ENCODE data around the gene SNRNP48.
A peak's percentile ranks its signal among the peaks of the same experiment; 100 is the strongest.

SNRNP48 gene

DNA sequence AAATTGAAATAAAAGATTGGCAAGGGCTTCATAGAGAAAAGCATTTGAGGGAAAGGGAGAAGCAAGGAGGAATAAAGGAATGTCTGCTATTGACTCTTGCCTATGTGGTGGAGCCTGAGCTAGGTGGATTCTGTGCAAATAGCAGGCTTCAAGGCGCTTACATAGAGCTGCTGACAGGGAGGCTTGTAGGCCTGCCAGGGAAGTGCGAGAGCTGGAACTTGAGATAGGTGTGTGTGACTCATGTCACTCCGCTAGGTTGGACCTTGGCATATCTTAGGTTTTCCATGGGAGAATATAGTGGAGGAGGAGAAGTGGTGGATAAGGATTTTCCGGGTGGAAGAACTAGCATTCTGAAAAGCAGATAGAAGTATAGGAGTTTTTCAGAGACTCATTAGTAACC lies 14.0 kb downstream of the SNRNP48 start:
- no peak for DNase-seq

DNA sequence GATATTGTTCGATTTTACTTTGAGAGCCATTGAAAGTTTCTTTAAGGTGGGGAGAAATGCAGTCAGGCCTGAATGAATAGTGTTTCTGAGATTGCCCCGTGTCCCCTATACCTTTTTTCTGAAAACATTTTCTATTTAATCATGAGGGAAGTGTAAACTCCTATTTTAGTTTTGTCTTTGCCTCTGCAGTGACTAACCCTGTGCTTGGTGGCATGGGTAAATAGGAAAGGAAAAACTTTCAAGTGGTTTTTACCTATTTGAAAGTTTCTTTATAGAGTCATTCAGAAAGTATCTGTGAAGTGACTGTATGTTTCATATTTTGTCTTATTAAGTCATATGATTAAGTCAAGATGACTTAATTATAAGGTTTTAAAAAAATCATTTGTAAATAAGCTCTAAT lies 14.5 kb downstream of the SNRNP48 start:
- no peak for DNase-seq

DNA sequence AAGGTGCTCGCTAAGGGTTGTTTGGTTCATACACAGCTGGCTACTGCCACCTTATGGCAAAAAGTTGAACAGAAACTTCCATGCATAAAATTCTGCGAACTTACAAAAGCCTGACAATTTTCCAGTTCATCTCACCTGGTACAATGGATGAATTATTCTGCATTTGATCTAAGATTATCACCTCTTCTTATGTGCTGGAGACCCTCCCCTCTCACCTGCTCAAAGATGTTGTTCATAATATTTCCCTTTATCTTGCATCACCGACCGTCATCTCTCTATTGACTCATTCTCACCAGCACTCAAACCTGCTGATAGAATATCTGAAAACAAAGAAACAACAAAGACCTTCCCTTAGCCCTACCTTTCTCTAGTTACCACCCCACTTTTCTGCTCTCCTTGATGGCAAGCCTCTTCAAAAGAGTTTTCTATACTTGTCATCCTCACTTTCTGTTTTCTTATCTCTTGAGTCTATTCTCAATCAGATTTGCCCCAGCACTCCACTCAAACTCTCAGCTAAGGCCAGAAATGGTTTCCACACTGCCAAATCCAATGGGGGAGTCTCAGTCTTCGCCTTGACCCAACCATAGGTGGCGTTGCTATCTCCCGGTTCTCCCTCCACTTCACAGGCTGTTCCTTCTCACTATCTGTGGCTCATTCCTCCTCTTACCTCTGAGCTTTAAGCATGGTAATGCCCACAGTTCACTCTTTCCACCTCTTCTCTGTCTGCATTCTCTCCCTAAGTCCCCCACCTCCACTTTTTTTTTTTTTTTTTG lies 25.8 kb downstream of the SNRNP48 start:
- no peak for DNase-seq

DNA sequence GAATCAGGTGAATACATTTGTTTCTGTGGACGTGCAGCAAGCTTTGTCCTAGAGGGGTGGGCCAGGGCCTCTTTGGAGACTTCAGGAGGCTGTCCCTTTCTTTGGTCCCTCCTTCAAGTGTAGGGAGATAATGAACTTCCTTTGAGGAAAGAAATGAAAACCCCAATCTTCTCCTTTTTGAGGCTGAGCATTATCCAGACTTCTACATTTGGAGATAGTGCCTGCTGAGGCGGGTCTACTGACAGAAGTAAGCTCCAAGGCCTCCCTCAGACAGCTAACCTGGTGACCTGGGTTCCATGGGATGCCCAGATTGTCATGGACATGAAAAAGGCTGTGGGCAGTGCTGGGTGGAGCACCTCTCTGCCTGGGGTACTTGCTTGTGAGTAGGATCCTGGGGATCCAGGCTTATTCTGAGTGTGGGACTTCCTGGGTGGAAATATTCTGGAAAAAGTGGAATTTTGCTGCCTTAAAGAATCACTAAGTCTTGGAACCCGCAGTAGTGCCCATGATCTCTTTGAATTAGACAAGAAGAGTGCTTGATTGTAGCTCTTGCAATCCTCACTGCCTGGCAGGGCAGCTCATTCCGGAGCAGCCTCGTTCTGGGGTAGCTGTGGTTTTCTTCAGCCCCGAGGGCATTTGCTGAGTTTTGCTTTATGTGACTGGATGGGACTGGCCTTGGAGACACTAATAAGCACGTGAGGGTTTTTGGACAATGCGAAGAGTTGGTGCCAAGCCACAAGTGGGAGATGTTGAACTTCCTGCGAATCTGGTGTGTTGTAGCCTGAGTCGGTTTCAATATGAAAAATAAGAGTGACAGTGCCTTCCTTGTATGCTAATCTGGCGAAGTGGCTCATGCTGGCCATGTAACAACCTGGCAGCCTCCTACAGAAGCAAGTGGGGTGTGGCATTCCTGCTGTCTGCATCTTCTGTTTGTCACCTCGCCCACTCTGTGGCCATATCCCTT lies 28.1 kb downstream of the SNRNP48 start:
- peak; percentile 14 for DNase-seq

DNA sequence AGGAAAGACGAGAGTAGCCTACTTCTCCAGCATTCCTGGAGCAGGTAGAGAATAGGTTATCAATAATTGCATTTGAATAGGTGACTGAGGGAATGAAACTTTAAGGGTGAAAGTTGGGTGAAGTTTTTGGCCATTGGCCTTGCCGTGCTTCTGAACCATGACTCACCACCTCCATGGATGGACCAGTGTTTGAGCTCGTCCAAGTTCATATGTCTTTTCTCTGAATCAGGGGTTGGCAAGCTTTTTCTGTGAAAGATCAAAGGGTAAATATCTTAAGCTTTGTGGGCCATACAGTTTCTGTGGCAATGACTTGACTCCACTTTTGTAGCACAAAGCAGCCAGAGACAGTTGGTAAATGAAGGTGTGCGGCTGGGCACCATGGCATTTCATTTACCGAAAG lies 31.8 kb downstream of the SNRNP48 start:
- no peak for DNase-seq

DNA sequence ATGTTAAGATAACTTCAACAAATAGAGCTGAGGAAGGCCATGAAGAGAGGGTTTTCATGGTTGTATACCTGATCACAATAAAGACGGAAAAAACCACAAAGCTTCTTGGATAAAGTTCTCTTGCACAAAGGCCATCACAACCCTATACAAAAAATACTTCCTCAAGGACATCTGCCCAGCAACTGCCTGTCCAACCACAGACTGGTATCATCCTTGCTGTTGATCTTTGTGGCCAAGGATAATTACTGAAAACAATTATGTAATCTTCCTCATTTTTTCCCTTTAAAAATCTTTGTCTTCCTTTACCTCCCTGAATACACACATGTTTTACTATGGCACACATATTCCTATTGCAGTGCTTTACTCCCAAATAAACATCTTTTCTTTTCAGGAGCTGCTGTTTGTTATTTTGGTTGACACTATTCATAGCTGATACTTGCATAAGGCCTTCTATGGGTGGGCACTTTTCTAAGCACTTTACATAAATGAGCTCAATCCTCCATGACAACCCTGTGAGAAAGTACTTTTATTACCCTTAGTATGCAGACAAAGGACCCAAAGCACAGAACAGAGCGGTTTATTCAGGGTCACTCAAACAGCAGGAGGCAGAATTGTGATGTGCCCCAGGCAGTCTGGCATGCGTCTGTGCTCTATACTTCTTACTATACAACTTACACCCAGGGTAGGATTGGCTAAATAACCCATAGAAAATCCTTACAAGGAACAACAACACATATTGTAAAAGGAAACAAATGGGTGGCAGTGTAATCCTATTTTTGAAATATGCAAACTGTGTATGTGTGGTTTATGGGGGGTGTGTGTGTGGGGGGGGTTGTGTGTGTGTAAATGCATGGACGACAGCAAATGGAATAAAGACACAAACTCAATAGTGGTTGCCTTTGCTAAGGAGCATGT lies 35.1 kb downstream of the SNRNP48 start:
- DNase-seq, result no peak

DNA sequence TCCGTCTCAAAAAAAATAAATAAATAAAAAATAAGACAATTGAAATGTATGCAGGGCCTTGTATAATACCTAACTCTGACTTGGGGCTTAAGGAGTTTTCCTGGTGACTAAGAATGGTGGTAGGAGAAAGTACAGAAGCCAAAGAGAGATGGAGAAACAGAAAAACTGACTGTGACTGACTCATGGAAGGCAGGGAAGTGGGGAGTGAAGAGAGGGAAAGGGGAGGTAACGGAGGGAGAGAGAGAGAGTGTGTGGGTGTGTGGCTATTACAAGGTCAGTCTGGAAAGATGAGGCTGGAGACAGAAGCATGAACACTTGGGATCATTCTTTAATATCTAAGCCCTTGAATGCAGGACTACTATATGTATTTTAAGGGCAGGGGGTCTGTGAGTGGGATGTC lies 38.5 kb downstream of the SNRNP48 start:
- no peak for DNase-seq

DNA sequence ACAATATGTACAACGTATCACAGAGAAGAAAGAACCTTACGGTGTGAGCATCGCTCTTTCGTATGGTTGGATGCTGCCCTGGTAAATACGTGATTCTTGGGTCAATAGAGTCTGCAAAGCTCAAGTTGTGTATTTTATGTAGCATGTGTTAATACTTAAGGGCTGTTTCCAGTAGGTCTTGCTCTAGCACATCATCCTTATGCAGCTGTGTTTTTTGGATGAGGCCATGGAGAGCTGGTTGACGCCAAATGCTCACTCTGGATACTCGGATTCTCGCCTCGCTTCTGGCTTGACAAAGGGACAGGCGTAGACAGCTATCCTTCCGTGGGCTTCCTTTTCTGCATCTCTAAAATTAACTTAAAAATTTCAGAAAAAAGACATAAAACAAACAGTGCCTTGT lies 38.9 kb downstream of the SNRNP48 start:
- no peak for DNase-seq

DNA sequence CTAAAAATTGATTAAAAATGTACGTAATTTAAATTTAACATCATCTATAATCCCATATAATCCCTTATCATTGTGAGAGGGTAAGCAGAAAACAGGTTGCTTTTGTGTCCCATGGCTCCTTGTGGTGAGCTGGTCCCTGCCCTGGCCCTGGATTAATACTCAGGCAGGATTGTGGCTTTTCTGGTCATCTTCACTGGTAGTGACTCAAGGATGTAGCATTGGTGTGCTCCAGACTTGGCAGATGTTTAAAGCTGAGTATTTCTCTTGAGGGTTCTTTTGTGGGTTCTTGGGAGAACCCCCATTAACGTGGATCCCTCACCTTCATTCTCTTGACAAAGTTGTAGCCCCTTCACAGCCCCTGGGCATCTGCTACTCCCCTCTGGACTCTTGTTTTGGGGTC lies 39.3 kb downstream of the SNRNP48 start:
- no peak for DNase-seq

DNA sequence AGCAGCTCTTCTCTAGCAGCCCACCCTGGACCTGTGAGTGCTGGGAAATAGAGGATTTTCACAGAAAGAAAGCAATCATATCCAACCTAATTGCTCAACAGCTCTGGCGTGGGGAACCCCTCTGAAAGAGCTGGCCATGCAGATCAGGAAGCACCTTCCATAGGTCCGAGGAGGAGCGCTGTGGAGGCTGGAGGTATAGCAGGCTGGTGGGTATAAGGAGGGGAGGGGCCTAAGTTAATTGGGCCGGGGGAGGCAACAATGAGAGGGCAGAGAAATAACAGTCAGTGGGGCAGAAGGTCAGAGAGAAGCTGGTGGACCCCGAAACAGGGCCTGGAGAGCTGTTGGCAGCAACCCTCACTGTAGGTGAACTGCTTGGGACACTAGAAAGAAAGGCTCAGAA lies 40.8 kb downstream of the SNRNP48 start:
- DNase-seq, result no peak

DNA sequence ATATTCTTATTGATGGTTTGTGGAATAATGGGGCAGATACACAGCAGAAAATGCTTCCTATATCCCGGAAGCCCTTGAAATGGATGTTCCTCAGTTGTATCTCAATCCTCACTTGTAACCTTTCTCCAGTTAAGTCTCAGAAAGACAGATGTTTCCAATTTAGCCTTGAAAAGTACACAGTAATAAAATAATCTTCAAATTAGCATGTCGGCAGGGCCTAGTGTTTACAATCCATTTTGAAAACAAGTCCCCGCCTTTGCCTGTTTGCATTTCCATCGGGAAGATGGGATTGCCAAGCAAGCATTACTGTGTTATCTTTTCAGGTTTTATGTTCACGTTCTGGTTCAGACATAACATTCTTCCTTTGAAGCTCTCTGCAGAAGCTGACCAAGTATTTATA lies 41.5 kb downstream of the SNRNP48 start:
- no peak for DNase-seq

DNA sequence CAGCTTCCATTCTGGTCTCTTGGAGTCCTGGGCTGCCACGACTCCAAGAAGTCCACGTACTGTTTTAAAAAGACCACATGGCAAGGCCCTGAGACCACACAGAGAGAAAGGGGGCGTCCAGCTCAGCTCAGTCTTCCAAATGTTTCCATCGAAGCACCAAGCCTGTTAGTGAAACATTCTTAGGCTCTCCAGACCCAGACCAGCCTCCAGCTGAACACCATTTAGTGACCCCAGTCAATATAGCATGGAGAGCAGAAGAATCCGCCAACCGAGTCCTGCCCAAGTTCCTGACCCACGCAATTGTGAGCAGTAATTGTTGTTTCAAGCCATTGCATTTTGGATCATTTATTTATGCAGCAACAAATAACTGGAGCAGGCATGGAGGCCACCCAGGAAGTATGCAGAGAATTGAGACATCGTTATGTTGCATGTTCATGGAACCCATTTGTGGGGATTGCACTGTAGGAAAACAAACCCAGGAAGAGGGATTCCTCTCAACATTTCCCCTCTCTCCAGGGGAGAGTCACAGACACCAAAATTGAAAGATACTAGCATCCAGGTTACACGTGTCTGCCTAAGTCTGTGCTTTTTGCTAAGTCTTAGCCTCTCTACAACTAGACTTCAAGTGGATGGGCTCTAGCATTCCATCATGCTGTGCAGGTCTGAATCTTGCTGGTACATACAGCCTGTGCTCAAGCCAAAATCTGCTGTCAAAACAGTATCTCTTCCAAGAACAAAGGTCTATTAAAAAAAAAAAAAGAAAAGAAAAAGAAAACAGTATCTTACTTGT lies 42.7 kb downstream of the SNRNP48 start:
- no peak for DNase-seq

DNA sequence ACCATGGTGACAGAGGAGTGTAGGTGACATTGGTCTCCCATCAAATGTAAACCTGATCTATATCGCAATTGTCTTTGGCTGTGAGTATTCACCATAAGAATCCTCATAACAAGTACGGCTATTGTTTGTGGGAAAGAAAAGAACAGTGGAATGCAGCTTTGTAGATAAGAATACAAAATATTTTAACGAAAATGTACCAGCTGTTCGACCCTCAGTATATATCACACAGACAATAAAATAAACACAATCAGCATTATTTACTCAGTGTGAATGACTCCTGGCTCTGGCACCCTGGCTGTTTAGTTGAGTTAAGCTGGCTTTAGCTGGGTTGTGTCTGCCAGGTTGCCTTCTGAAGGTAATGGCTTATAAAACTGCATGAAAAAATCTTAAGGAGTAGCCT lies 43.4 kb downstream of the SNRNP48 start:
- no peak for DNase-seq

DNA sequence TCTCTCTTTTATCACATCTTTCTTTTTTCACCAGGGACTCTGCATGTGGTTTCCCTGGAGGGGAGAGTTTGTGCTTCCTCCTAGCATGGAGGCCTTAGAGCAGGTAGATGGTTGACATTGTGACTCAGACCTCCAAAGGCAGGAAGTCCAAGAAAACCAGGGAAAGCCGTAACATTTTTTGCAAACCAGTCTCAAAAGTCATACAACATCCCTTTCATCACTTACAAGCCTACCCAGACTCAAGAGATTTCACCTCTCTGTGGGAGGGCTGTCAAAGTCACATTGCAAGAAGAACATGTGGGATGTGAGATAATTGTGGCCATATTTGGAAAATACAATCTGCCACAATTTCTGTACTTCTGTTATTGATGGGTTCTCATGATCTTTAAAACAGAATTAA lies 46.2 kb downstream of the SNRNP48 start:
- DNase-seq, result no peak

DNA sequence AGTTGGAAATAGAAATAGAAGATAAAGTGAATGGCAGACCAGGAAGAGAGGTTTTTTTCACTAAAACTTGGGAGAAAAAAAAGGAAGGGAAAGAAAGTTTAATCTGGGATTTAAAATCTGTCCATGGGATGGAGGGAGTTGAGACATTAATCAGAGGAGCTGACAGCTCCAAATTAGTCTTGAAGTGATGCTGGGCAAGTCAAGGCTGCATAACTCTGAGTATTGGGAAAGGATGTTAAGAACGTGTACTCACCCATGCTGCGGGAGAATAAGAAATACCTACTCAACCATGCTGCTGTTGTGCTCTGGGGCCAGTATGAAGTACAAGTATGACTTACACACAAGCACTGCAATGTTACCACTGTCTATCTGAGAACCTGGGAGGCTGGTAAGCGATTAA lies 47.5 kb downstream of the SNRNP48 start:
- no peak for DNase-seq

DNA sequence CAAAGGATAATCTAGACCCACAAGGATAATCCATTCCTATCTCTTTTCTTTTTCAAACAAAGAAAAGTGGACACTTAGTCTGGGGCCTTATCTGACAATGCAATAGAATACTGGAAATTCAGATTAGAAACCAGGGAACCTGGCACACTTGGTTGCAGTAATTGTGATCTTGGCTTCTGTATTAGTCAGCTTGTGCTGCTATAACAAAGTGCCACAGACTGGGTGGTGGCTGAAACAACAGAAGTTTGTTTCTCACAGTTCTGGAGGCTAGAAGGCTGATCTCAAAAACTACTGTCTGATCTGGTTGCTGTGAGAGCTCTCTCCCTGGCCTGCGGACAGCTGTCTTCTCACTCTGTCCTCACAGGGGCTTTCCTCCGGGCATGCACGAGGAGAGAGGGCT lies 49.4 kb downstream of the SNRNP48 start:
- DNase-seq, result no peak

DNA sequence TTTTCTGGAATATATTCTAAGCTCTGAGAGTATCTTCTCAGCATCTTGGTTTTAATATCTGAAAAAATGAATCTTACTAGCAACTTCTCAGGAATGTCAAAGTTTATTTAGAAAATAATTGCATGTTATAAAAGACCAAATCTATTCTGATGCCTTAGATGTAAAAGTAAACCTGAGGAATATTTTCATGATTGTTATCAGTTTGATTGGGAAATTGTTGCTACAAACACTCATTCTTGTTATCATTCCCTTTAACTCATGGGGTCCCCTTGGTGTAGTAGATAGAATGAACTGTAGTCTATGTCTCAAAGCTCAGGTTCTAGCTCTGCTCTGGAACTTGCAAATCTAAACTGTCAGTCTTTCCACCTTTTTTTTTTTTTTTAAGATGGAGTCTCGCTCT lies 50.0 kb downstream of the SNRNP48 start:
- DNase-seq, result no peak

DNA sequence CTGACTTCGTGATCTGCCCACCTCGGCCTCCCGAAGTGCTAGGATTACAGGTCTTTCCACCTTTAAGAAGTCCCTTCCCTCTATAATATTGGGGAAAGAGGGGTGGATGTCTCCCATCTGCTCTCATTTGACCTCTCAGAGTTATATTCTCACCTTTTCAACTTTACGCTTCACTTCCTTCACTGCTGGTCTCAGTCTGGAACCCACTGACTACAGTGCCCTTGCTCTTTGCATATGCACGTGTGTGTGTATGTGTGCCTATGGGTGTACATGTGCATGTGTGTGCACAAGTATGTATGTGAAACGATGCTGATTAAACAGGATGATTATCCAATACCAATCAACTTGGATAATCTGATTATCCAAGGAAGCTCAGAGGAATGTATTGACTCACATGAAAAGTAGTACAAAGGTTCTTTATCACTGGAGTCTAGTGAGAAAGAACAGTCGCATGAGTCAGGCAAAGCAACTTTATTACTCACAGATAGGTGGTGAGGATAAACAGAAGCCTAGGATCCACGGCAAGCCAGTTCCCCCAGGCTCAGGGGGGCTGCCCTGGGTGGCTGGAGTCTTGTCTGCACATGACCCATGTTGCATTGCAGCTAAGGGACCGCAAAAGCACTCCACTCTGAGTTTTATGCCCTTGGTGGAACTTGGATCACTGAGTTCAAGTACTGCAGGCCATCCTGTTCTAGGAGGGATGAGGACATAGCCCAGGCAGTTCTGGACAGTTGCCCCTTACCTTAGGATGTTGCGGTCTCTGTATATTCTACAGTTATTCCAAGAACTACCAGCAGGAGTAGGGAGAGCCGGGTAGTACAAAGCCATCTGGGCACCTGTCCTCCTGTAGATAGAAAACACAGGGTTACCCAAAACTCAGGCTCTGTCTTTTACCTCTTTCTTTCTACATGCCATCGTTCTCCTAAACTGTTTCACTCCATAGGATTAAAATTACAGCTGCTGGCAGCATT lies 50.9 kb downstream of the SNRNP48 start:
- no peak for DNase-seq

DNA sequence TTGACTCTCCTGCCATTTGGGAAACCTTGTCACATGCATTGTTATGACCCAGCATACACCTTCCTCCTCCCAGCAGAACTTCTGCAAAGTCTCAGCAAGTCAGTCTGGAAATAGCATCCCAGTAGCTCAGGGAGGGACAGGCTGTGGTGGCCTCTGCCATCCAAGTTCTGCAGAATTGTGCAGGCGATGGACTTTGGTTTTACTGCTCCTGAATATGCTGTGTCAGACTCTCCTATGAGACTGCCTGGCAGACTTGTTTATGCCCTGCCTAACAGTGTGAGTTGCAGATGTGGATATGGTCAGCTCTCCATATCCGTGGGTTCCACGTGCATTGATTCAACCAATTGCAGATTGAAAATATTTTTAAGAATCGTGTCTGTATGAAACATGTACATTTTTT lies 52.8 kb downstream of the SNRNP48 start:
- DNase-seq, result no peak

DNA sequence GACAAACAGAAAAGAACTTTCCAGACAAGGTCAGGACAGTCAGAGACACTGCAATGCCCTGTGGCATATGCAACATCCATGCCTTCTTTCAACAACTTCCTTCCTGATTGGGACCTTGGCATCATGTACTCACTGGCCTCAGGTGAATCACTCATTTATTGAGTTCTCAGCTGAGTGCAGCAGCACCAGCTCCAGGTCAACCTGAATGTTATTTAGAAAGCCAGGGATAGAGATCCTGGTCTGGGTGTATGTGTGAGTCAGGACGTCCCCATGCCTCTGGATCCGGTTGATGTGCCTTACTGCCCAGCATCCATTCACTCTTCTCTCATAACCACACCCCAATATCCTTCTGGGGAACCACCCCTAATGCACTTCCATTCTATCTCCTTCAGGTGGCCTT lies 54.4 kb downstream of the SNRNP48 start:
- no peak for DNase-seq

DNA sequence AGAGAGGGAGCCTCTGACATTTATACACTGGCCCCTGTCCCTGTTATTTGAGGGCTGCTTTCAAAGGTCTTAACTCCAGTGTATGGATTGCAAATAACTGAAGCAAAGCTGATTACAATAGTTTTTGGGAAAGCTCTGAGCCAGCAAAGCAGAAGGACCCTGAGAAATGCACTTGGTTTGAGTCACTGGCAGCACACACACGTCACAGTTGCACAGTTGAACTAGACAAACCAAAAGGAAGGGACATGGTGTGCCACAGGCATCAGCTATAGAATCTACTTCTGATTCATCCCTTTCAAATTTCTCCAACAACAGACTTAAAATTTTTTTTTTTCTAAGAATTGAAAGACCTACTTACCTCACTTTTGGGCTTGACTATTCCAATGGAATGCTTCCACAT lies 56.4 kb downstream of the SNRNP48 start:
- no peak for DNase-seq
